Measurements from ENCODE around the gene CSF3. TPM values are rescaled to one million over a fixed set of nuclear protein-coding genes. Genes with fewer than 3 reads are reported as not detected.

Gene CSF3
- total and polyA plus RNA-seq, 2 of the 13 experiments (the other 11 are each of a cell fraction or from before 2014, with no cell fraction given) = 0.09 TPM; not detected in 1

DNA sequence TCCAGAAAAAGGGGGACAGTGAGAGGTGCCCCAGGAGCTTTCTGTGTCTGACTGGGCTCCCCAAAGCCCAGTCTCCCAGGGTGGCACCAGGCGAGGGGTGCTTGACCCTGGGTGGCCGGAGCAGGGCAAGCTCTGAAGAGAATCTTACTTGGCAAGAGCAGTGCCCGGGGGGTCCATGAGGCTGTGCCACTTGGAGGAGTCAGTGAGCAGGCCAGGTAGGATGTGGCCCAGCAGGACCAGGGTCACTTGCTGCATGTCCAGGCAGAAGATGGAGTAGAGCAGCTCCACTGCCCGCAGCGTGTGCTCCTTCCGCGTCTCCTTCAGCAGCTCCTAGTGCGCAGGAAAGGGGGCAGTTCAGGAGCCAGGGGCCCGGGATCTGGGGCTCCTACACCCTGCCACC is 7.3 kb downstream of the CSF3 start:
- H3K4me1 ChIP-seq (ENCODE audit: insufficient read depth, low read length) = peaks cover 6% of the 10 kb centered on the region; the same call in 1 of the 2 replicates
- H3K9ac ChIP-seq (ENCODE audit: insufficient read depth, low read depth, low read length) = no peak overlapping the region
- TF ChIP-seq TIGD3 (CRISPR knock-in tag; IDR thresholded peaks at IDR 0.05; ENCODE audit: borderline replicate concordance) (no peak), ZNF44 (CRISPR knock-in tag; IDR thresholded peaks at IDR 0.05) (no peak), CHCHD3 (CRISPR knock-in tag; IDR thresholded peaks at IDR 0.05) (no peak), SMYD3 (CRISPR knock-in tag; IDR thresholded peaks at IDR 0.05) (no peak), ZNF609 (CRISPR knock-in tag; IDR thresholded peaks at IDR 0.05; ENCODE audit: borderline replicate concordance) (no peak), ZNF816 (CRISPR knock-in tag; IDR thresholded peaks at IDR 0.05; ENCODE audit: borderline replicate concordance) (no peak), ARNT2 (CRISPR knock-in tag; IDR thresholded peaks at IDR 0.05; ENCODE audit: low read depth) (no peak), ZNF253 (CRISPR knock-in tag; IDR thresholded peaks at IDR 0.05; ENCODE audit: borderline replicate concordance) (no peak)
- no peaks in the 10 kb centered on the region for H3K79me2 ChIP-seq (ENCODE audit: insufficient read depth, low read length)
- no TSS peak for BruUV-seq (replicated peaks)
- DNase-seq (ENCODE audit: low spot score) (no peak), ATAC-seq (no peak), FAIRE-seq (no peak)
- ChIA-PET POLR2A (no interaction called here), CTCF (ENCODE audit: low intra/inter-chr PET ratio, low total read pairs) (no interaction called here)
- no peak overlapping the region for H3K27ac ChIP-seq (ENCODE audit: extremely low read length, insufficient read depth, low read length)
- H3K27me3 ChIP-seq (ENCODE audit: control insufficient read depth in 1 of 2, insufficient read depth in 2 of 2, low read length in 2 of 2) = no peaks in the 10 kb centered on the region
- H3K4me2 ChIP-seq (ENCODE audit: low read depth, low read length) = no peak overlapping the region
- 98% methylated on average over 6 of the region's 9 CpGs for WGBS (ENCODE audit: low lambda C conversion rate)
- H3K4me3 ChIP-seq (replicated peaks in 1 of 3; ENCODE audit: insufficient read depth in 1 of 3, low read depth in 2 of 3, low read length in 3 of 3) = no peak overlapping the region
- no peaks in the 10 kb centered on the region for H4K20me1 ChIP-seq (ENCODE audit: insufficient read depth, low read length)
- intact Hi-C loops (cut with micrococcal nuclease; ENCODE audit: unreplicated experiment) (no loop called here), in situ Hi-C loops (cut with HindIII; ENCODE audit: extremely low pct_ligation_motif_present, low pct_unique_long_range_greater_than_20kb) (no loop called here)
- H2AFZ ChIP-seq (ENCODE audit: low read length) = no peak overlapping the region
- no peaks in the 10 kb centered on the region for H3K9me3 ChIP-seq (ENCODE audit: low read length)
- H3K36me3 ChIP-seq (replicated peaks in 1 of 2; ENCODE audit: control insufficient read depth in 1 of 2, insufficient read depth in 2 of 2, low read length in 2 of 2) = peaks cover 41 to 62% of the 10 kb centered on the region in 2 experiments

Data from HepG2 (cell line).